ENCODE results near the gene OGG1. TPM values are rescaled to one million over a fixed set of nuclear protein-coding genes. Genes with fewer than 3 reads are reported as not detected.

OGG1 gene
- total RNA-seq, 6 donors from 2014 or later, result 13.7 to 49.2 (median 18.3) TPM

GRCh38 chr3:9765865-9766264 lies 16.1 kb downstream of the OGG1 start:
- Histone ChIP-seq H3K4me3 (no peak overlapping the region), H3K4me1 (peaks cover 33 to 41% (median 38%) of the 10 kb centered on the region in 4 donors), H3K27ac (no peak overlapping the region), H3K9me3 (no peaks in the 10 kb centered on the region), H3K36me3 (peaks cover 0 to 33% (median 12%) of the 10 kb centered on the region in 4 donors), H3K27me3 (no peaks in the 10 kb centered on the region)
- TF ChIP-seq EP300 (IDR thresholded peaks at IDR 0.05) (no peak), POLR2A (IDR thresholded peaks at IDR 0.05) (no peak)
- TF ChIP-seq, protein P1, sequence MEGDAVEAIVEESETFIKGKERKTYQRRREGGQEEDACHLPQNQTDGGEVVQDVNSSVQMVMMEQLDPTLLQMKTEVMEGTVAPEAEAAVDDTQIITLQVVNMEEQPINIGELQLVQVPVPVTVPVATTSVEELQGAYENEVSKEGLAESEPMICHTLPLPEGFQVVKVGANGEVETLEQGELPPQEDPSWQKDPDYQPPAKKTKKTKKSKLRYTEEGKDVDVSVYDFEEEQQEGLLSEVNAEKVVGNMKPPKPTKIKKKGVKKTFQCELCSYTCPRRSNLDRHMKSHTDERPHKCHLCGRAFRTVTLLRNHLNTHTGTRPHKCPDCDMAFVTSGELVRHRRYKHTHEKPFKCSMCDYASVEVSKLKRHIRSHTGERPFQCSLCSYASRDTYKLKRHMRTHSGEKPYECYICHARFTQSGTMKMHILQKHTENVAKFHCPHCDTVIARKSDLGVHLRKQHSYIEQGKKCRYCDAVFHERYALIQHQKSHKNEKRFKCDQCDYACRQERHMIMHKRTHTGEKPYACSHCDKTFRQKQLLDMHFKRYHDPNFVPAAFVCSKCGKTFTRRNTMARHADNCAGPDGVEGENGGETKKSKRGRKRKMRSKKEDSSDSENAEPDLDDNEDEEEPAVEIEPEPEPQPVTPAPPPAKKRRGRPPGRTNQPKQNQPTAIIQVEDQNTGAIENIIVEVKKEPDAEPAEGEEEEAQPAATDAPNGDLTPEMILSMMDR (IDR thresholded peaks at IDR 0.05), result no peak
- 85% methylated on average over 4 of the region's 4 CpGs for WGBS, 2 donors
- no peak for DNase-seq
- ATAC-seq (ENCODE audit: low FRiP score in 2 of 2), result no peak

GRCh38 chr3:9767418-9767817 lies 17.7 kb downstream of the OGG1 start:
- 44 to 50% methylated on average over 5 to 7 of the region's 7 CpGs for WGBS, 2 donors
- DNase-seq (peak in 1 of 2 donors; percentile 56), ATAC-seq (ENCODE audit: low FRiP score in 2 of 2) (peak in 1 of 2 donors; percentile 40)
- H3K4me1 ChIP-seq, result peaks cover 34 to 43% (median 39%) of the 10 kb centered on the region in 4 donors
- H3K9me3 ChIP-seq, result no peaks in the 10 kb centered on the region
- peak overlapping the region; percentile 26 to 91 (median 64) for H3K27ac ChIP-seq
- no peak for TF ChIP-seq EP300 (IDR thresholded peaks at IDR 0.05)
- TF ChIP-seq, protein P1 (IDR thresholded peaks at IDR 0.05), result no peak
- TF ChIP-seq POLR2AphosphoS5 (IDR thresholded peaks at IDR 0.05), result no peak
- TF ChIP-seq POLR2A (IDR thresholded peaks at IDR 0.05), result no peak
- H3K27me3 ChIP-seq, result no peaks in the 10 kb centered on the region
- no peak overlapping the region for H3K4me3 ChIP-seq
- H3K36me3 ChIP-seq, result peaks cover 0 to 18% (median 7%) of the 10 kb centered on the region in 4 donors

GRCh38 chr3:9768141-9768775 lies 18.5 kb downstream of the OGG1 start:
- no peaks in the 10 kb centered on the region for H3K27me3 ChIP-seq
- DNase-seq (no peak), ATAC-seq (ENCODE audit: low FRiP score in 2 of 2) (no peak)
- peak overlapping the region in 1 of 4 donors; percentile 76 for H3K4me3 ChIP-seq
- H3K27ac ChIP-seq, result peak overlapping the region; percentile 26 to 91 (median 64)
- WGBS, 2 donors, result 74 to 82% methylated on average over 5 to 6 of the region's 6 CpGs
- no peaks in the 10 kb centered on the region for H3K9me3 ChIP-seq
- no peak for TF ChIP-seq POLR2A (IDR thresholded peaks at IDR 0.05)
- TF ChIP-seq, protein P1 (IDR thresholded peaks at IDR 0.05), result no peak
- TF ChIP-seq EP300 (IDR thresholded peaks at IDR 0.05), result no peak
- no peak for TF ChIP-seq POLR2AphosphoS5 (IDR thresholded peaks at IDR 0.05)
- H3K36me3 ChIP-seq, result peaks cover 0 to 12% (median 2%) of the 10 kb centered on the region in 4 donors
- H3K4me1 ChIP-seq, result peaks cover 34 to 43% (median 39%) of the 10 kb centered on the region in 4 donors

DNA sequence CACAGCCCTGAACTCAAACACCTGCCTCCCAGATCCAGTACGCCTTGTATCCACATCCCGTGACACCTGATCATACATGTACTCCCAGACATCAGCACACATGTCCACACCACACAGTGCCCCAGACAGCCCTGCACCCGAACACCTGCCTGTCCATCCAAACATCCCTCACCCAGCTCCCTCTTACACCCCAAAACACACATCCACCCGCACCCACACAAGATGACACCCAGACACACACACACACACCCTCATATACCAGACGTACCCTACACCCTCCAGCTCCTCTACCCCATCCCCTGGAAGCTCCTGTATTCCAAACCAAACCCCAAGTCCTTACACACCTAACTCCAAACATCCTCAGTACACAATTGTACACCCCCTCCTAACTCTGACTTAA lies 19.3 kb downstream of the OGG1 start:
- Histone ChIP-seq H3K9me3 (no peaks in the 10 kb centered on the region), H3K27me3 (no peaks in the 10 kb centered on the region), H3K36me3 (peaks cover 0 to 12% (median 2%) of the 10 kb centered on the region in 4 donors), H3K4me1 (peaks cover 34 to 43% (median 39%) of the 10 kb centered on the region in 4 donors), H3K27ac (peak overlapping the region; percentile 73 to 91 (median 88)), H3K4me3 (peak overlapping the region; percentile 69 to 81 (median 74))
- 52 to 67% methylated on average over 3 to 5 of the region's 5 CpGs for WGBS, 2 donors
- DNase-seq (no peak), ATAC-seq (ENCODE audit: low FRiP score in 2 of 2) (no peak)
- TF ChIP-seq POLR2AphosphoS5 (IDR thresholded peaks at IDR 0.05) (no peak), EP300 (IDR thresholded peaks at IDR 0.05) (no peak), POLR2A (IDR thresholded peaks at IDR 0.05) (no peak)
- TF ChIP-seq, protein P1 (IDR thresholded peaks at IDR 0.05), result no peak
